ENCODE results near the gene TBX6.

The TBX6 gene

DNA sequence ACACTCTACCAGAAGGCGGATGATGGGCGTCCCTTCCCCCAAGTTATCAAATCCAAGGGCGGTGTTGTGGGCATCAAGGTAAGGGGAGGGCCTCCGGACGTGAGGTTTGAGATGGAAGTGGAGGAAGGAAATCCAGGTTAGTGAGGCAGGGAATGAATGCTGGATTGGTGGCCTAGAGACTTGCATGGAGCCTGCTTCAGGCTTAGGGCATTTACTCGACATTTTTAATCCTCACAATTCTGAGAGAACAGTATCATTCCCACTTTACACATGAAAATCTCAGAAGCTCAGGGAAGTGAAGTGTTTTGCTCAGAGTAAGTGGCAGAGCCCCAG is 24.2 kb downstream of the TBX6 start:
- peak overlapping the region; percentile 98 for H3K27ac ChIP-seq
- TF ChIP-seq ZFX (IDR thresholded peaks at IDR 0.05; ENCODE audit: borderline replicate concordance) = no peak
- TF ChIP-seq CTCF (IDR thresholded peaks at IDR 0.05) = no peak

- peak overlapping the region; percentile 98 for H3K27ac ChIP-seq
- TF ChIP-seq CTCF (IDR thresholded peaks at IDR 0.05) = no peak
- no peak for TF ChIP-seq ZFX (IDR thresholded peaks at IDR 0.05; ENCODE audit: borderline replicate concordance)
These were observed 24.8 kb downstream of the TBX6 start for GRCh38 chr16:30066761-30067583.

GRCh38 chr16:30065943-30066760 is 25.6 kb downstream of the TBX6 start:
- H3K27ac ChIP-seq = peak overlapping the region; percentile 98
- TF ChIP-seq CTCF (IDR thresholded peaks at IDR 0.05) (no peak), ZFX (IDR thresholded peaks at IDR 0.05; ENCODE audit: borderline replicate concordance) (no peak)

GRCh38 chr16:30065102-30065942 is 26.4 kb downstream of the TBX6 start, which contains the start of gene ALDOA:
TSS of gene ALDOA (plus strand) at chr16:30065760. CDS start at chr16:30066898, 1,138 bp downstream.
- peak within 1 kb of the TSS; percentile 98 for H3K27ac ChIP-seq
- TF ChIP-seq ZFX (IDR thresholded peaks at IDR 0.05; ENCODE audit: borderline replicate concordance) (no peak), CTCF (IDR thresholded peaks at IDR 0.05) (no peak)

- H3K27ac ChIP-seq = peak overlapping the region; percentile 98
- no peak for TF ChIP-seq CTCF (IDR thresholded peaks at IDR 0.05)
- TF ChIP-seq ZFX (IDR thresholded peaks at IDR 0.05; ENCODE audit: borderline replicate concordance) = no peak
These were observed 27.0 kb downstream of the TBX6 start for GRCh38 chr16:30064729-30065101.

GRCh38 chr16:30063893-30064728 is 27.6 kb downstream of the TBX6 start:
- peak overlapping the region; percentile 98 for H3K27ac ChIP-seq
- TF ChIP-seq ZFX (IDR thresholded peaks at IDR 0.05; ENCODE audit: borderline replicate concordance) (no peak), CTCF (IDR thresholded peaks at IDR 0.05) (no peak)

Data from 22Rv1 (cell line).